HepG2 (cell line): ENCODE results near the gene CCDC88A. TPM values are rescaled to one million over a fixed set of nuclear protein-coding genes. Genes with fewer than 3 reads are reported as not detected.
A peak's percentile ranks its signal among the peaks of the same experiment; 100 is the strongest.
"Not testable (repeated sequence)": the region's sequence is repeated elsewhere in the genome, so short reads cannot be mapped to it uniquely, and the experiment has no call there.

Source experiments
- ATAC-seq: fragments of 200-7000 bp; cut with Tn5 transposase; 3 replicates; pipeline ENCODE4 v1.9.1; 2020; ENCODE audit warnings: mild to moderate bottlenecking, moderate library complexity
- BruUV-seq: library from RNA; stranded (reverse); fragments of 400-500 nt; replicated peaks from 2 replicates; lab custom pipeline; 2021; lab: Mats Ljungman, UMichigan
- CTCF ChIA-PET: fragments of 300-600 bp; formaldehyde crosslinking; extraction: SDS; loops from one replicate; lab custom pipeline; 2021; ENCODE audit warnings: low total read pairs, inconsistent platforms, low intra/inter-chr PET ratio; lab: Yijun Ruan, JAX
- POLR2A ChIA-PET: fragments of 350-600 bp; sonication (Branson Sonifier 250); formaldehyde crosslinking; loops from one replicate; lab custom pipeline; 2020; ENCODE audit warnings: antibody characterized with exemption, inconsistent platforms; lab: Yijun Ruan, JAX
- DNase-seq: peaks from one replicate; pipeline ENCODE4 v3.0.0-alpha.2; 2015; ENCODE audit warnings: low spot score
- FAIRE-seq: peaks from 3 replicates; lab custom pipeline; 2011; peaks lifted over from hg19 to GRCh38; lab: Jason Lieb, UNC
- H2AFZ ChIP-seq: one replicate; pipeline ENCODE4 v1.6.1; 2011; ENCODE audit warnings: low read length, inconsistent platforms
- H3K27ac ChIP-seq: fragments of 300-600 bp; 3 replicates; pipeline ENCODE4 v1.8.0; 2011; ENCODE audit warnings: mixed run types, mild to moderate bottlenecking, mixed read lengths, low read length, inconsistent platforms; ENCODE audit not compliant: insufficient read depth; ENCODE audit errors: extremely low read length
- H3K27me3 ChIP-seq, 2 experiments: fragments of 200-600 bp in 1 of 2; 2 replicates in 1 of 2; 3 replicates in 1 of 2; pipeline versions ENCODE4 v1.6.0 to v1.8.0; 2011; ENCODE audit warnings: low read length in 2 of 2, mild to moderate bottlenecking in 2 of 2, moderate library complexity in 2 of 2, inconsistent platforms in 1 of 2; ENCODE audit not compliant: insufficient read depth in 2 of 2, control insufficient read depth in 1 of 2
- H3K36me3 ChIP-seq, 2 experiments: fragments of 200-600 bp in 1 of 2; replicated peaks in 1 of 2; 2 replicates in 1 of 2; 3 replicates in 1 of 2; pipeline versions ENCODE4 v1.5.1 to v1.8.0; 2011; ENCODE audit warnings: low read length in 2 of 2, inconsistent platforms in 1 of 2; ENCODE audit not compliant: insufficient read depth in 2 of 2, control insufficient read depth in 1 of 2
- H3K4me1 ChIP-seq: 2 replicates; pipeline ENCODE4 v1.5.1; 2012; ENCODE audit warnings: low read length, inconsistent platforms; ENCODE audit not compliant: insufficient read depth
- H3K4me2 ChIP-seq: 2 replicates; pipeline ENCODE4 v1.6.0; 2011; ENCODE audit warnings: low read depth, low read length, inconsistent platforms
- H3K4me3 ChIP-seq, 3 experiments: fragments of 200-600 bp in 1 of 3; sonication (generic), shearing (Covaris generic) in 1 of 3; replicated peaks in 1 of 3; 2 replicates each; pipeline ENCODE4 v1.5.1; 2011 to 2016; ENCODE audit warnings: low read length in 3 of 3, inconsistent platforms in 2 of 3, low read depth in 2 of 3, mild to moderate bottlenecking in 2 of 3, control low read depth in 1 of 3, mixed read lengths in 1 of 3; ENCODE audit not compliant: insufficient read depth in 1 of 3
- H3K79me2 ChIP-seq: one replicate; pipeline ENCODE4 v1.6.1; 2011; ENCODE audit warnings: low read length, inconsistent platforms; ENCODE audit not compliant: insufficient read depth
- H3K9ac ChIP-seq: 2 replicates; pipeline ENCODE4 v1.6.0; 2011; ENCODE audit warnings: mild to moderate bottlenecking, low read depth, low read length, inconsistent platforms; ENCODE audit not compliant: insufficient read depth
- H3K9me3 ChIP-seq: 2 replicates; pipeline ENCODE4 v1.5.1; 2012; ENCODE audit warnings: mild to moderate bottlenecking, low read length
- H4K20me1 ChIP-seq: 2 replicates; pipeline ENCODE4 v1.6.0; 2011; ENCODE audit warnings: inconsistent platforms, mild to moderate bottlenecking, low read length, moderate library complexity; ENCODE audit not compliant: insufficient read depth
- BCL6 ChIP-seq: IDR thresholded peaks from 2 replicates; pipeline ENCODE4 v1.6.1; 2016; ENCODE audit warnings: missing genetic modification reagents, missing compliant biosample characterization
- RARA ChIP-seq: IDR thresholded peaks from 2 replicates; pipeline ENCODE4 v1.6.1; 2016; ENCODE audit warnings: missing genetic modification reagents, missing compliant biosample characterization
- WGBS: methylation state at CpG from one replicate; pipeline ENCODE4 v1.1.6; 2017; ENCODE audit warnings: low lambda C conversion rate; 5-methylcytosine and 5-hydroxymethylcytosine counted together
- in situ Hi-C: cut with HindIII; loops from 2 replicates; pipeline ENCODE4 v1.10.0; 2017; ENCODE audit warnings: low pct_unique_long_range_greater_than_20kb; ENCODE audit not compliant: extremely low pct_ligation_motif_present
- intact Hi-C: fragments of 100-400 bp; cut with micrococcal nuclease; formaldehyde crosslinking; loops from one replicate; pipeline ENCODE4 v1.10.0; 2022; ENCODE audit not compliant: unreplicated experiment
- polyA plus RNA-seq, 8 experiments: library from polyadenylated mRNA; depleted of rRNA in 3 of 8; stranded (reverse) in 7 of 8; unstranded in 1 of 8; fragments of >200 nt; fragmentation: Illumina TruSeq in 4 of 8; extraction: Trizol in 4 of 8; gene quantifications; 2 replicates each; pipeline versions ENCODE4 v1.2.1 to v1.2.3, GENCODE V29; 2011 to 2016; ENCODE audit warnings: low read depth in 4 of 8, missing spikeins in 1 of 8, mixed read lengths in 1 of 8; ENCODE audit not compliant: insufficient read depth in 1 of 8
- total RNA-seq, 5 experiments: library from RNA; depleted of rRNA; stranded (reverse); fragments of >200 nt; fragmentation: Illumina TruSeq; extraction: Trizol; gene quantifications; 2 replicates each; pipeline ENCODE4 v1.2.3, GENCODE V29; 2016; ENCODE audit warnings: low read depth in 1 of 5

The CCDC88A gene
- total and polyA plus RNA-seq, 2 of the 13 experiments (the other 11 are each of a cell fraction or from before 2014, with no cell fraction given), result 43.2 to 84.1 TPM

DNA sequence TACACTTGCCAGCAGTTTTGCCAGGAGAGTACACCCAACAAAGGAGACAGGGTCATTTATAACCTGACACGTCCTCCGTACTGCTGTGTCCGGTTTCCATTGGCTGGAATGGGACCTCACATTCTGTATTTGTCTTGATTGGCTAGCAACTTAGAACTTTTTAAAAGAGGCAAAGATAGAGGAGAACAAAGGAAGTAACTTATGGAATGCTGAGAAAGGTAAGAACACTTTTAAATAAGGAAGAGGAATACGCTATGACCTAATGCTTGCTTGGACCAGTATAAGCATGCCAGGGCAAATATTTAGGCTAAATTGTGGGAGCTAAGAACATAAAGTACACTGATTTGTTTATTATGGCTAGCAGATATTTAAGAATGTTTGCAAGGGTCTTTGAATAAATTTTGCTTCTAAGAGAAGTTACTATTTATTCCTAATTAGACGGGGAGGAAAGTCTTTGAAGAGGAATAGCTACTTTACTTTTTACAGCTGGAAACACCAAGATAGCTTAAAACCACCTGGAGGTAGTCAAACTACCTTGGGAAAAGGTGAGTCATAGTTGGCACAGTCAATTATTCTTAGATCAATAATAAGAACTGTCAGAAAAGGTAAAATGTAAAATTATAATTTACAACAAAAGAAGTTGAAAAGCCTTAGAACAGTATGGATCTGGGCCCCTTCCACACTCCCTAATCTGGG lies 138.7 kb downstream of the CCDC88A start:
- 94% methylated on average over 5 of the region's 5 CpGs for WGBS
- H3K27ac ChIP-seq, H3K27me3 ChIP-seq, H4K20me1 ChIP-seq, H3K79me2 ChIP-seq, H3K9ac ChIP-seq, H3K4me3 ChIP-seq, ATAC-seq, in situ Hi-C loops, H2AFZ ChIP-seq, H3K9me3 ChIP-seq, CTCF ChIA-PET, FAIRE-seq, DNase-seq, H3K36me3 ChIP-seq, H3K4me2 ChIP-seq: not testable (repeated sequence)
- POLR2A ChIA-PET, result interaction anchor here (0.9 to 2.2 kb wide), 6 partner anchors 11 to 238 kb away, joined by 3 to 11 read pairs (median 7); partner anchors contain the start of genes CFAP36, MTIF2, RPS27A and RTN4
- intact Hi-C loops, result loop anchor here (5.0 to 10.0 kb wide), 2 partner anchors 136 to 234 kb away; partner anchors contain the start of genes CCDC88A and CFAP36
- peaks cover 76% of the 10 kb centered on the region for H3K4me1 ChIP-seq
- TSS peak; percentile 69 for BruUV-seq

DNA sequence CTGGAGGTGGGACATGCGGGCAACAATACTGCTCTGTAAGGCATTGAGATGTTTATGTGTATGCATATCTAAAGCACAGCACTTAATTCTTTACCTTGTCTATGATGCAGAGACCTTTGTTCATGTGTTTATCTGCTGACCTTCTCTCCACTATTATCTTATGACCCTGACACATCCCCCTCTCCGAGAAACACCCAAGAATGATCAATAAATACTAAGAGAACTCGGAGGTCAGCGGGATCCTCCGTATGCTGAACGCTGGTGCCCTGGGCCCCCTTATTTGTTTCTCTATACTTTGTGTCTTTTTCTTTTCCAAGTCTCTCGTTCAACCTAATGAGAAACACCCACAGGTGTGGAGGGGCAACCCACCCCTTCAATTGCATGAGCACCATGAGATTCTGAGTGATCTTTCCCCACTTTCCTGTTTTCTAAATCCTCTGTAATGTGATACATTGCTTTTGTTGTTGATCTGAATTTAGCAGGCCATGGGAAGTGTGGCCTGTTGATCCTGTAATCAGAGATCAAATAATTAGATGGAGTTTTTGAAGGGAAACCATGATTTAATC lies 139.7 kb downstream of the CCDC88A start:
- Histone ChIP-seq H3K4me3 (peak overlapping the region; percentile 3 to 12 (median 5); a peak in 3 of 6 replicates), H2AFZ (peak overlapping the region; percentile 11), H3K4me1 (peaks cover 70% of the 10 kb centered on the region), H3K4me2 (peak overlapping the region; percentile 56)
- ATAC-seq, H3K36me3 ChIP-seq, H3K9ac ChIP-seq, FAIRE-seq, H3K9me3 ChIP-seq, H3K79me2 ChIP-seq, BruUV-seq, CTCF ChIA-PET, H4K20me1 ChIP-seq, DNase-seq, H3K27me3 ChIP-seq, H3K27ac ChIP-seq, in situ Hi-C loops: not testable (repeated sequence)
- intact Hi-C loops, result loop anchor here (5.0 to 10.0 kb wide), 2 partner anchors 137 to 235 kb away; partner anchors contain the start of genes CCDC88A and CFAP36
- TF ChIP-seq BCL6 (peak; percentile 61; the same call in 1 of the 2 replicates), RARA (CRISPR knock-in tag) (peak; percentile 41; the same call in 1 of the 2 replicates)
- POLR2A ChIA-PET, result interaction anchor here (1.6 to 2.2 kb wide), 2 partner anchors 10 to 230 kb away, joined by 8 read pairs; partner anchors contain the start of gene RTN4
- 15% methylated on average over 7 of the region's 7 CpGs for WGBS
